Large intestine (tissue), 3 donors: ENCODE measurements around the gene ANO1. TPM values are rescaled to one million over a fixed set of nuclear protein-coding genes. Genes with fewer than 3 reads are reported as not detected.

Experiments
- DNase-seq, 2 donors: peaks; one replicate each; pipeline versions ENCODE4 v3.0.0 to v3.0.0-alpha.2; 2013
- H3K27ac ChIP-seq: one replicate; pipeline ENCODE4 v1.5.1; 2013; ENCODE audit warnings: low read length
- H3K27me3 ChIP-seq: 2 replicates; pipeline ENCODE4 v1.6.1; 2013; ENCODE audit warnings: low read length; ENCODE audit not compliant: control insufficient read depth, insufficient read depth
- H3K36me3 ChIP-seq: 2 replicates; pipeline ENCODE4 v1.6.1; 2013; ENCODE audit warnings: low read length; ENCODE audit not compliant: control insufficient read depth, insufficient read depth
- H3K4me1 ChIP-seq: one replicate; pipeline ENCODE4 v1.6.1; 2013; ENCODE audit warnings: low read length; ENCODE audit not compliant: control insufficient read depth, insufficient read depth
- H3K4me3 ChIP-seq: one replicate; pipeline ENCODE4 v1.5.1; 2013; ENCODE audit warnings: low read length
- H3K9me3 ChIP-seq: one replicate; pipeline ENCODE4 v1.6.1; 2013; ENCODE audit warnings: mild to moderate bottlenecking, low read depth, low read length, moderate library complexity; ENCODE audit not compliant: control insufficient read depth
- WGBS: methylation state at CpG from one replicate; pipeline ENCODE4 v1.1.5; 2013; ENCODE audit warnings: low lambda C conversion rate; ENCODE audit not compliant: insufficient coverage; 5-methylcytosine and 5-hydroxymethylcytosine counted together
- polyA plus RNA-seq: library from polyadenylated mRNA; unstranded; fragments of 120-200 nt; gene quantifications from one replicate; pipeline ENCODE4 v1.2.1, GENCODE V29; 2013

Gene ANO1
- polyA plus RNA-seq, 1 donor, result 12.3 TPM

DNA sequence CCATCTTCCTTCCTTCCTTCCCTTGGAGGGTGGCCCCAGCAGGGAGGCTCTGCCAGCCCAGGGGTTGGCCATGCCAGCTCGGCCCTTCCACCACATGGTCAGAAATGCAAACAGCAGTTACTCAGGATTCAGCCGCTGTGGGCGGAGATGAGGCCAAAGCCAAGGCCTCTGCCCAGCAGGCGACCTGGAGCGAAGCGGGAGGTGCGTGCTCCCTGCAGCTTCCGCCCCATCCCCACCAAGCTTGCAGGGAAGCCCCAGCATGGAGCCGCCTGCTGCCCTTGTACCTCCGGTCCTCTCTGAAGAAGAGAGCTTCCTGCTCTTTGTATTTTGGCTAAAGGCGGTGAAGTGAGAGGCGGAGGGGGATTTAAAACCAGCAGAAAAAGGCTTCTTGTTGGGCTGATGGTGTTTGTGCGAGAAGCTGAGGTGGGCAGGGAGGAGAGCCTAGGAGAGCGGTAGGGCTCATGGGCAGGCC is 50.4 kb downstream of the ANO1 start:
- DNase-seq, result no peak
- Histone ChIP-seq H3K27ac (no peak overlapping the region), H3K9me3 (no peaks in the 10 kb centered on the region), H3K36me3 (no peaks in the 10 kb centered on the region), H3K4me3 (no peak overlapping the region), H3K4me1 (no peaks in the 10 kb centered on the region), H3K27me3 (no peaks in the 10 kb centered on the region)
- no CpG with 5 or more reads among the region's 14 CpGs for WGBS

DNA sequence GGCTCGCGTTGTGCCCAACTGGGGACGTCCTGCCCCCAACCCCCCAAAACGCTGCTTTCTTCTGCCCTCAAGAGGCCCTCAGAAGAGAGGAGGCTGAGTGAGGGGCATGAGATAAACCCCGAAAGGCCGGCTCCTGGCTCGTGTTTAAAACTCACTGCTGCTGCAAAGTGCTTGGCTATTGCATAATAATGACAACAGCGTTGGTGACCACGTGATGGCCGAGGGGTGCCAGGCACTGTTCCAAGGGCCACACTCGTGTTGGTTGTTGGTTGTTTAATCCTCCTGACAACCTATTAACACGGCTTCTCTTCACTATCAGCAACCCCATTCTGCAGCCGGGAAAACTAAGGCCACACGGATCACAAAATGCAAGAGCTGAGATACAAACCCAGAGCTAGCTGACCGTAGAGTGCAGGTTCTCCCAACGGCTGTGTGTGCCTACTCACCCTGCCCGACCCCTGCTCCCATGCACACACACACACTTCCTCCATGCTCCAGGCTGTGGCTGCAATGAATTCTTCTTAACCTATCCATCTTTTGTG is 51.0 kb downstream of the ANO1 start:
- WGBS, result 100% methylated on average over 1 of the region's 17 CpGs
- Histone ChIP-seq H3K4me1 (no peaks in the 10 kb centered on the region), H3K27ac (no peak overlapping the region)

DNA sequence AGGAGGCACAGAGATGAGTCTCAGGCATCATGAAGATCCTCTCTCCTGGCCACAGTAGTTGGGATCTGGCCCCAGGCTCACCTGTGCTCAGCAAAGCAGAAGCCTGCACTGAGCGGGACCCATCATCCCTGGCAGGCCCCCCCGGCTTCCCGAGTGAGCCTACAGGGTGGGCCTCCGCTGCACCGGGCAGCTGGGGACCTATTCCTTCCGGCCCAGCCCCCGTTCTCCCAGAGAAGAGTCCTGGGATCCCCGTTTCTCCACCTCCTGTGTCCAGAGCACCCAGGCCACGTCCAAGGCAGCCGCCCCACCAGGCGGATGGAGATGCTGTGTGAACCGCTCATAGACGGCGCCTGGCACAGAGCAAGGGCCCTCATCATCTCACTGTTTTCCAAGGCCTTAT is 52.5 kb downstream of the ANO1 start:
- no CpG with 5 or more reads among the region's 14 CpGs for WGBS
- H3K4me1 ChIP-seq, result no peaks in the 10 kb centered on the region
- no peak overlapping the region for H3K27ac ChIP-seq
- H3K27me3 ChIP-seq, result peaks cover under 1% of the 10 kb centered on the region
- H3K4me3 ChIP-seq, result no peak overlapping the region
- no peaks in the 10 kb centered on the region for H3K36me3 ChIP-seq
- DNase-seq, result no peak
- no peaks in the 10 kb centered on the region for H3K9me3 ChIP-seq

More for the DNA sequence above, 51.0 kb downstream of the ANO1 start:
- no peaks in the 10 kb centered on the region for H3K36me3 ChIP-seq
- DNase-seq, result no peak
- no peaks in the 10 kb centered on the region for H3K27me3 ChIP-seq
- H3K4me3 ChIP-seq, result no peak overlapping the region
- H3K9me3 ChIP-seq, result no peaks in the 10 kb centered on the region

DNA sequence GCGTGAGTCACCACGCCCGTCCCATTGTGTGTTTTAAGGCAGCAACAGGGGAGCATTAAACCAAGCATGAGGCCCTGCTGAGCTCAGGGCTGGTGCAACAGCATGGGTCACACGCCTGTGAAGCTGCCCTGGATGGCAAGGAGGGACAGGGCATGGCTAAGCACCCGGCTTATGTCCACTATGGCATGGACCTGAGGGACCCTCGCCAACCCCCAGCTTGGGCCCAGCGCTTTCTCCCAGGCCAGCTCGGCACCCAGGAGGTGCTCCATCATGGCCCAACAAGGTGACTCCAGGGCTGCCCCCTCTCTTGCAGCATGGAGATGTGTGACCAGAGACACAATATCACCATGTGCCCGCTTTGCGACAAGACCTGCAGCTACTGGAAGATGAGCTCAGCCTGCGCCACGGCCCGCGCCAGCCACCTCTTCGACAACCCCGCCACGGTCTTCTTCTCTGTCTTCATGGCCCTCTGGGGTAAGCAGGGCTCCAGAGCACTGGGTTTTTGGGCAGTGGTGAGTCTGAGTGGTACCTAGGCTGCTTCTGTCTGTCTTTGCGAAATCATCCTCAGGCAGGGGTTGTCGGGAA is 53.6 kb downstream of the ANO1 start:
- H3K9me3 ChIP-seq, result no peaks in the 10 kb centered on the region
- no peak for DNase-seq
- H3K4me3 ChIP-seq, result no peak overlapping the region
- H3K27me3 ChIP-seq, result peaks cover 3% of the 10 kb centered on the region
- no peaks in the 10 kb centered on the region for H3K4me1 ChIP-seq
- no peaks in the 10 kb centered on the region for H3K36me3 ChIP-seq
- no peak overlapping the region for H3K27ac ChIP-seq
- WGBS, result no CpG with 5 or more reads among the region's 19 CpGs

DNA sequence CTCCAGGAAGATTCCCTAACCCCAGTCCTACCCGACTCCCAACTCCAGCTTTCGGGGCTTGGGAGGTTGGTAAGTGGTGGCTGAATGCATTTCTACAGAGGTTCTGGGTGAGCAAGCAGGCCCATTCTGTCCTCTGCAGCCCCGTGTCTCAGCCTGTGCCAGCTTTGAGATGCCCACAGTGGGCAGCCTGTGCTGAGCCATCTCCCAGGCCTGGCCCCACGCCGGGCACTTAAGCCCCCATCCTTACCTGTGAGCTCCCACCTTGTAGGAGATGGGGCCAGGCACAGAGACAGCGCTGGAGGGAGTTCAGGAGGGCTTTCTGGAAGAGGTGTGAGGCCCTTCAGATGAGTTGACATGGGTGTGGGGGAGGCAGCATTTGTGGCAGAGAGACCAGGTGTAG is 54.5 kb downstream of the ANO1 start:
- WGBS, result no CpG with 5 or more reads among the region's 6 CpGs
- no peak for DNase-seq
- peaks cover 3% of the 10 kb centered on the region for H3K27me3 ChIP-seq

DNA sequence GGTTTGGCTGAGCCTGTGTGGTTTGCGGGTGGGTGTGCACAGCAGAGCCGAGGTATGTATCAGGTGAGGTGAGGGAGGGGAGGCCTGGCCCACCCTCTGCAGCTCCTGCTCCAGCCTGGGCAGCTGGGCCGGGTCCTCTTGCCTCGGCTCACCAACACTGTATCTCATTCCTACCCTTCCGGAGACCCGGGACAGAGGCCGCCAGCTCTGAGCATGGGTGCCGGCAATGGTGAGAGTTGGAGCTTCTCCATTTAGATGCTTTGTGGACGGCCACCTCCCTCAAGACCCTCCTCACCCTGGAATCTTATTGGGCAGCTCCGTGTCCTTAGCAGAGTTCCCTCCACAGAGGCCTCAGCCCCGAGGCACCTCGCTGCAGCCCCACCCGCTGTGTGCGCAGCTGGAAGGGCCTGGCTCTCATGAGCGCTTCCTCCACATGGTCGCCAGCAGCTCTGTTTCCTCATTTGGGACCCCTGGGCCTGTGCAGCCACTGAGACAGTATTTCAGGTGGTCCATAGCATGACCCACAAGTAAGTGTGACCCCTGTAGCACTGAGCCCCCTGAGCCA is 55.7 kb downstream of the ANO1 start:
- no CpG with 5 or more reads among the region's 16 CpGs for WGBS
- no peak overlapping the region for H3K27ac ChIP-seq
- H3K9me3 ChIP-seq, result no peaks in the 10 kb centered on the region
- H3K4me3 ChIP-seq, result no peak overlapping the region
- no peaks in the 10 kb centered on the region for H3K4me1 ChIP-seq
- H3K36me3 ChIP-seq, result no peaks in the 10 kb centered on the region
- DNase-seq, result no peak
- peaks cover 3% of the 10 kb centered on the region for H3K27me3 ChIP-seq

More for the DNA sequence above, 54.5 kb downstream of the ANO1 start:
- Histone ChIP-seq H3K9me3 (no peaks in the 10 kb centered on the region), H3K36me3 (no peaks in the 10 kb centered on the region), H3K27ac (no peak overlapping the region), H3K4me3 (no peak overlapping the region), H3K4me1 (no peaks in the 10 kb centered on the region)

DNA sequence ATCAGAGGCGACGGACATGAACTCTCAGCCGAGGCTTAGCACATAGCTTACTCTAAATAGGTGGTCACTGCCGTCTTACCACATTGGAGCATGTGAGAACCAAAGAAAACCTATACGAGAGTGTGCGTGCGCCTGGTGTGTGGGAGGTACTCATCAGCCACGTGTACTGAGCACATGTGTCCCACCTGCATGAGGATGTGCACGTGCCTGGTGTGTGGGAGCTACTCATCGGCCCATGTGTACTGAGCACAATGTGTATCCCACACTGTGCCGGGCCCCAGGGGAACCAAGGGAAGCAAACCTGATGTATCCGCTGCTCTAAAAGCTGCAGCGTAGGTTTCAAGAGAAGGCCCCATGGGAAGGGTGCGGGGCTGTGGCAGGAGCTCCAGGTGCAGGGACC is 56.4 kb downstream of the ANO1 start:
- Histone ChIP-seq H3K4me3 (no peak overlapping the region), H3K9me3 (no peaks in the 10 kb centered on the region), H3K27me3 (peaks cover 3% of the 10 kb centered on the region), H3K27ac (no peak overlapping the region), H3K36me3 (no peaks in the 10 kb centered on the region), H3K4me1 (no peaks in the 10 kb centered on the region)
- DNase-seq, result no peak
- WGBS, result no CpG with 5 or more reads among the region's 14 CpGs

DNA sequence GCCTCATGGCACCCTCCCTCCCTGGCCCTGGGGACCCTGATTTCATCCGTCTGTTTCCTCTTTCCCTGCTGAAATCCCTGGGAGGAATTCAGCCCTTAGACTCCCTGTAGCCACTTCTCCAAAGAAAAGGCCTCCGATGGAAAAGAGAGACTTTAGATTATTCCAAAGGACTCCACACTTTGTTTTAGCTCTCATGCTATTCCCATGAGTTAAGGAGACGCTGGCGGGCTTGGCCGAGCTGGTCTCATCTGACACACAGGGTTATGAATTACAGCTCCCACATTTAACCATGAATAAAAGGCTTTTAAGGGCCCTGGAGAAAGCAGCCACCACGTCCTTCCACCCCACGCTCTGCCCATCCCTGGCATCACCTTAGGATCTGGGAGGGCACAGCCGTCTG is 57.0 kb downstream of the ANO1 start:
- H3K4me3 ChIP-seq, result no peak overlapping the region
- no peaks in the 10 kb centered on the region for H3K9me3 ChIP-seq
- peaks cover 2% of the 10 kb centered on the region for H3K4me1 ChIP-seq
- WGBS, result no CpG with 5 or more reads among the region's 8 CpGs
- peaks cover 3% of the 10 kb centered on the region for H3K27me3 ChIP-seq
- DNase-seq, result no peak
- H3K27ac ChIP-seq, result no peak overlapping the region
- H3K36me3 ChIP-seq, result no peaks in the 10 kb centered on the region

DNA sequence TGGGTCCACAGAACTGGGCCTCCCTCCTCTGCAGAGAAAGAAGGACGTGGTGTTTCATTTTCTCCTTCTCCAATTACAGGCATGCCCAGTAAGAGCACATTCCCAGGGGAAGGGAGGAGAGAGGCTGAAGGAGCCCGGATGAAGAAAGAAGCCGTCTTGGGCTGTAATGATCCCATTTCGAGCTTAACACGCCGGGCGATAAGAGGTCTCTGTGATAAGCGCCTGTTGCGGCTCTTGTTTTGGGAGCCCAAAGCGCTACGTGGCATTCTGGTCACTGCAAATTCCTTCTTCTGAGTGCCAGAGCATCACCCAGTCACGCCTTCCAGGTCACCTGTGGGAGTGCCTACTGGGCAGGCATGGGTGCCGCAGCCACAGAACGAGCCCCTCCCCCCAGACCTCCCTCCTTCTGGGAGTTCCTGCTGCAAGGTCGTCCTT is 57.5 kb downstream of the ANO1 start:
- Histone ChIP-seq H3K4me3 (no peak overlapping the region), H3K9me3 (no peaks in the 10 kb centered on the region), H3K36me3 (no peaks in the 10 kb centered on the region), H3K4me1 (peaks cover 2% of the 10 kb centered on the region), H3K27ac (no peak overlapping the region), H3K27me3 (peaks cover 4% of the 10 kb centered on the region)
- no peak for DNase-seq
- WGBS, result no CpG with 5 or more reads among the region's 15 CpGs

DNA sequence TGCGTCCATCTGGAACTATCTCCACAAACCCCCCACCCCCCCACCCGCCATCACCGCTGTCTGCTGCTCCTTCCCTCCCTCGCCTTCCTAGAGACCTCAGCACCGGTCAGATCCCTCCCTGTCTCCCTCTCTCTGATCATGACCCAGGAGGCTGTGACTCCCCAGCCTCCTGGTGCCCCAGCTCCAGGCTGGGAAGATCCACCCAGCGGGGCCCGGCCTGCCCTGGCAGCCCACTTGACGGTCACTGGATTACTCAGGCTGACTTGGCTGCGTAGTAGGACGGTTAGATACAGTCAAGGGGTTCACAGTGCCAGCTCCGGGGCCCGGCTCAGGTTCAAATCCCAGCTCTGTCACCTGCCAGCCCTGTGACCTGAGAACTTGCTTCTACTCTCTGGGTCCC is 59.3 kb downstream of the ANO1 start:
- Histone ChIP-seq H3K4me1 (peaks cover 10% of the 10 kb centered on the region), H3K4me3 (no peak overlapping the region), H3K36me3 (no peaks in the 10 kb centered on the region), H3K9me3 (no peaks in the 10 kb centered on the region), H3K27ac (no peak overlapping the region), H3K27me3 (peaks cover 20% of the 10 kb centered on the region)
- DNase-seq, result no peak
- WGBS, result no CpG with 5 or more reads among the region's 12 CpGs

DNA sequence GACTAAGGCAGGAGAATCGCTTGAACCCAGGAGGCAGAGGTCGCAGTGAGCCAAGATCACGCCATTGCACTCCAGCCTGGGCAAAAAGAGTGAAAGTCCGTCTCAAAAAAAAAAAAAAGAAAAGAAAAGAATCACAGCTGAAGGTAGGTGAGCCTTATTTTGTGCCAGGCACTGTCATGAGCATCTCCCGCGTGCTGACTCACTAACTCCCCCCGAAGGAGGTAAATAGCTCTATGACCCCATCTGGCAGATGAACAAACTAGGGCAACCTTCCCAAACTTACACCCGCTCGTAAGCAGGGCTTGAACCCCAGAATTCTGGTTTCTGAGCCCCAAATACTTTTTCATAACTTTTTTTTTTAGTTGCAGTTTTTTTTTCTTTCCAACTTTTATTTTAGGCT is 60.3 kb downstream of the ANO1 start:
- no peak overlapping the region for H3K27ac ChIP-seq
- DNase-seq, result no peak
- no peaks in the 10 kb centered on the region for H3K36me3 ChIP-seq
- H3K27me3 ChIP-seq, result peaks cover 30% of the 10 kb centered on the region
- H3K4me1 ChIP-seq, result peaks cover 10% of the 10 kb centered on the region
- 100% methylated on average over 2 of the region's 9 CpGs for WGBS
- no peaks in the 10 kb centered on the region for H3K9me3 ChIP-seq
- no peak overlapping the region for H3K4me3 ChIP-seq
